Measurements from ENCODE around the gene PPP1R1B. TPM values are rescaled to one million over a fixed set of nuclear protein-coding genes. Genes with fewer than 3 reads are reported as not detected.
A peak's percentile ranks its signal among the peaks of the same experiment; 100 is the strongest.

The PPP1R1B gene
- total RNA-seq, 2 experiments from 2014 or later, result not detected

GRCh38 chr17:39662551-39663339 lies 36.0 kb downstream of the PPP1R1B start:
- POLR2A ChIA-PET, result no interaction called here
- CTCF ChIA-PET, result interaction anchor here (1.5 to 3.1 kb wide), 2 partner anchors 9 to 39 kb away, joined by 3 to 12 read pairs; no protein-coding TSS in a partner anchor
- H3K27me3 Mint-ChIP-seq, result peaks cover 14% of the 10 kb centered on the region

GRCh38 chr17:39663340-39663687 lies 36.6 kb downstream of the PPP1R1B start:
- intact Hi-C loops (cut with micrococcal nuclease), result no loop called here
- no peak for DNase-seq
- Mint-ChIP-seq H3K27ac (no peak overlapping the region), H3K9me3 (no peaks in the 10 kb centered on the region), H3K4me1 (ENCODE audit: low read depth) (peaks cover 4% of the 10 kb centered on the region), H3K36me3 (peaks cover 9% of the 10 kb centered on the region), H3K27me3 (peaks cover 14% of the 10 kb centered on the region), H3K4me3 (no peak overlapping the region)
- ChIA-PET CTCF (interaction anchor here (1.5 to 3.1 kb wide), 2 partner anchors 10 to 40 kb away, joined by 3 to 12 read pairs; no protein-coding TSS in a partner anchor), POLR2A (interaction anchor here (0.6 kb wide), 1 partner anchor 99 kb away, joined by 5 read pairs; no protein-coding TSS in a partner anchor)

More at GRCh38 chr17:39662551-39663339, 36.0 kb downstream of the PPP1R1B start:
- Mint-ChIP-seq H3K36me3 (peaks cover 9% of the 10 kb centered on the region), H3K4me3 (no peak overlapping the region), H3K27ac (no peak overlapping the region), H3K4me1 (ENCODE audit: low read depth) (peaks cover under 1% of the 10 kb centered on the region), H3K9me3 (no peaks in the 10 kb centered on the region)
- intact Hi-C loops (cut with micrococcal nuclease), result no loop called here
- DNase-seq, result no peak

GRCh38 chr17:39663688-39664580 lies 37.2 kb downstream of the PPP1R1B start:
- DNase-seq, result no peak
- intact Hi-C loops (cut with micrococcal nuclease), result no loop called here
- Mint-ChIP-seq H3K27ac (no peak overlapping the region), H3K27me3 (peaks cover 18% of the 10 kb centered on the region), H3K36me3 (peaks cover 9% of the 10 kb centered on the region), H3K9me3 (no peaks in the 10 kb centered on the region), H3K4me3 (no peak overlapping the region), H3K4me1 (ENCODE audit: low read depth) (peaks cover 8% of the 10 kb centered on the region)
- ChIA-PET POLR2A (interaction anchor here (0.6 to 1.3 kb wide), 2 partner anchors 14 to 99 kb away, joined by 3 to 5 read pairs; no protein-coding TSS in a partner anchor), CTCF (interaction anchor here (1.5 to 3.2 kb wide), 3 partner anchors 11 to 42 kb away, joined by 3 to 18 read pairs (median 12); no protein-coding TSS in a partner anchor)

DNA sequence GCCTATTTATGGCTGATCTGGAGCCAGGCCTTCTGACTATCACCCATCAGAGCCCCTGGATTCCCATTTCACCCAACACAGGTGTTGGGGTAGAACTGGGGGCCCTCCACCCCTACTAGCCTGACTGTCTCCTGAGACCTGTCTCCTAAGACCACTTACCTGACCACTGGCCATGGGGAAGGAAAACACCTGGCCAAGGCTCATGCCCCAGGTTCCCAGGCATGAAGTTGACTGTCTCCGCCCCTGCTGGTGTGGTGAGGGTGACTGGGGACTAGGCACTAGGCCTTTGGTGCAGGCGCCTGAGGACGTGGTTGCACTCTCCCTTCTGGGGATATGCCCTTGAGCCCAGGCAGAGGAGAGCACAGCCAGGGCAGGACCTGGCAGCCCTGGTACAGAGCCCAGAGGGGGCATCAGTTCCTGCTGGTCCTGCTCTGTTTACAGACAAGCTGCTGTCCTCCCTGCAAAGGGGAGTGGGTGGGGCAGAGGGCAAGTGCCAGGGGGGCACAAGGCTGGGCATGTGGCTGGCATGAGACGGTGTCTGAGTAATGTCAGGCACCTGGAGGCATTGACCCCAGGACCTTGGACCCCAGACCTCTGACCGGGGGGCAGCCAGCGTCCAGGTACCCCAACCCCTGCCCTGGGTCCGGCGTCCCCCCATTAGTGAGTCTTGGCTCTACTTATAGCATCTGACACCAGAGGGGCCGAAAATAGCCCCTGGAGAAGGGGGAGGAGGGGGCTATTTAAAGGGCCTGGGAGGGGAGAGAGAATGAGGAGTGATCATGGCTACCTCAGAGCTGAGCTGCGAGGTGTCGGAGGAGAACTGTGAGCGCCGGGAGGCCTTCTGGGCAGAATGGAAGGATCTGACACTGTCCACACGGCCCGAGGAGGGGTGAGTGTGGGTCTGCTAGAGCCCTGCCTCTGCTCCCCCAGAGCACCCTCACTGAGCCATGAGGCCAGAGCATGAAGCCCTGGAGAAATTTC lies 38.1 kb downstream of the PPP1R1B start, which contains the start of gene TCAP:
Gene TCAP, plus strand, starts transcription at position 769 of the 981 bp plus-strand sequence. Its CDS starts 11 bp downstream, at position 780.
- no peak for DNase-seq
- no peaks in the 10 kb centered on the region for H3K9me3 Mint-ChIP-seq
- ChIA-PET POLR2A (interaction anchor here (1.3 kb wide), 1 partner anchor 13 kb away, joined by 3 read pairs; no protein-coding TSS in a partner anchor), CTCF (interaction anchor here (0.6 to 3.2 kb wide), 6 partner anchors 11 to 223 kb away, joined by 4 to 18 read pairs (median 8); no protein-coding TSS in a partner anchor)
- peaks cover 9% of the 10 kb centered on the region for H3K36me3 Mint-ChIP-seq
- peaks cover 22% of the 10 kb centered on the region for H3K27me3 Mint-ChIP-seq
- H3K27ac Mint-ChIP-seq, result no peak within 1 kb of the TSS
- intact Hi-C loops (cut with micrococcal nuclease), result no loop called here
- H3K4me1 Mint-ChIP-seq (ENCODE audit: low read depth), result peaks cover 8% of the 10 kb centered on the region
- no peak within 1 kb of the TSS for H3K4me3 Mint-ChIP-seq

- DNase-seq, result peak; percentile 17
- Mint-ChIP-seq H3K9me3 (no peaks in the 10 kb centered on the region), H3K4me3 (no peak overlapping the region), H3K27ac (no peak overlapping the region), H3K4me1 (ENCODE audit: low read depth) (peaks cover 8% of the 10 kb centered on the region), H3K36me3 (peaks cover 8% of the 10 kb centered on the region), H3K27me3 (peaks cover 22% of the 10 kb centered on the region)
- ChIA-PET CTCF (interaction anchor here (0.6 to 3.2 kb wide), 9 partner anchors 10 to 222 kb away, joined by 3 to 18 read pairs (median 5); no protein-coding TSS in a partner anchor), POLR2A (interaction anchor here (1.3 kb wide), 1 partner anchor 12 kb away, joined by 3 read pairs; no protein-coding TSS in a partner anchor)
- intact Hi-C loops (cut with micrococcal nuclease), result no loop called here
Measured at GRCh38 chr17:39665642-39666224, 39.0 kb downstream of the PPP1R1B start.

DNA sequence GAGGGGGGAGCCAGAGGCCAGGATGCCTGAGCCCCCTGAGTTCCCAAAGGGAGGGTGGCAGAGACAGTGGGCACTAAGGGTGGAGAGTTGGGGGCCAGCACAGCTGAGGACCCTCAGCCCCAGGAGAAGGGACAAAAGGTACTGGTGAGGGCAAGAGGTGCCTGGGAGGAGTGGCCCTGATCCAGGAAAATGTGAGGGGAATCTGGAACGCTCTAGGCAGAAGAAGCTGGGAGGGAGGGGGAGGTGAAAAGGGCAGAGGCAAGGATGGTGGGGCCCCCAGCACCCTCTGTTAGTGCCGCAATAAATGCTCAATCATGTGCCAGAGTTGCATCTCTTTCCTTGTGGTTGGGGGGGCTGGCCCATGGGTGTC lies 39.5 kb downstream of the PPP1R1B start:
- Mint-ChIP-seq H3K36me3 (peaks cover 6% of the 10 kb centered on the region), H3K4me1 (ENCODE audit: low read depth) (peaks cover 8% of the 10 kb centered on the region), H3K9me3 (no peaks in the 10 kb centered on the region), H3K27me3 (peaks cover 22% of the 10 kb centered on the region), H3K27ac (no peak overlapping the region), H3K4me3 (no peak overlapping the region)
- DNase-seq, result no peak
- intact Hi-C loops (cut with micrococcal nuclease), result no loop called here
- CTCF ChIA-PET, result interaction anchor here (0.7 to 3.2 kb wide), 9 partner anchors 9 to 45 kb away, joined by 3 to 18 read pairs (median 5); no protein-coding TSS in a partner anchor
- POLR2A ChIA-PET, result no interaction called here

DNA sequence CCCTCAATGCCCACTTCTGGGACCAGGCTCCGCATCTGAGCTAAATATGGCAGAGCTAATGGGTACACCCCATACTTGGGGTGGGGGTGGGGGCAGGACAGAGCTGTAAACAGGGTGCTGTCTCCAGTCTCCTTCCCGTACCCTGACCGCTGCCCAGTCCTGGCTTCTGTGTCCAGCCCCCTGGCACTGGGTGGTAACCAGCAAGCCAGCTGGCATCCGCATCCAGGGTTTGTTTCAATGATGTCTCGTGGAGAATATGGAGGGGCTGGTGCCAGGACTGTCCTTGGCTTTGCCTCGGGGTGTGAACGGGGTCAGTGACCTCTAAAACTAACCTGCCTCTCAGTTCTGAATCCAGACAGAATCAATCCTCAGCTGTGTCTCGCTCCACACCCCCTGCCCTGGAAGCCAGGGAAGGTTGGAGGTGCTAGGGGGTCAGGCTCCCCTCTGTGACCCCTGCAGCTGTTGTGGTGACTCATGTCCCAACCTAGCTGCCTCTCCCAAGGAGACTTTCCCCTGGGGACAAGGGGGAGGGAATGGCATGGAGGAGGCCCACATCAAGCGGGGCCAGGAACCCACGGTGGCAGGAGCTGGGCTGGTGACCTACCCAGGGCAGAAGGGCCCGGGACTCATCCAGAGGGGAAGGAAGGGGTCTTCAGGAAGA lies 40.0 kb downstream of the PPP1R1B start:
- ChIA-PET CTCF (interaction anchor here (0.7 to 3.2 kb wide), 9 partner anchors 9 to 45 kb away, joined by 3 to 18 read pairs (median 5); no protein-coding TSS in a partner anchor), POLR2A (no interaction called here)
- Mint-ChIP-seq H3K9me3 (no peaks in the 10 kb centered on the region), H3K4me1 (ENCODE audit: low read depth) (peaks cover 8% of the 10 kb centered on the region), H3K36me3 (peaks cover under 1% of the 10 kb centered on the region), H3K27me3 (peaks cover 22% of the 10 kb centered on the region), H3K4me3 (no peak overlapping the region), H3K27ac (no peak overlapping the region)
- intact Hi-C loops (cut with micrococcal nuclease), result no loop called here
- DNase-seq, result no peak

GRCh38 chr17:39667262-39667944 lies 40.7 kb downstream of the PPP1R1B start:
- POLR2A ChIA-PET, result interaction anchor here (1.3 to 1.7 kb wide), 2 partner anchors 14 to 43 kb away, joined by 3 to 4 read pairs; no protein-coding TSS in a partner anchor
- H3K27me3 Mint-ChIP-seq, result peaks cover 25% of the 10 kb centered on the region

DNA sequence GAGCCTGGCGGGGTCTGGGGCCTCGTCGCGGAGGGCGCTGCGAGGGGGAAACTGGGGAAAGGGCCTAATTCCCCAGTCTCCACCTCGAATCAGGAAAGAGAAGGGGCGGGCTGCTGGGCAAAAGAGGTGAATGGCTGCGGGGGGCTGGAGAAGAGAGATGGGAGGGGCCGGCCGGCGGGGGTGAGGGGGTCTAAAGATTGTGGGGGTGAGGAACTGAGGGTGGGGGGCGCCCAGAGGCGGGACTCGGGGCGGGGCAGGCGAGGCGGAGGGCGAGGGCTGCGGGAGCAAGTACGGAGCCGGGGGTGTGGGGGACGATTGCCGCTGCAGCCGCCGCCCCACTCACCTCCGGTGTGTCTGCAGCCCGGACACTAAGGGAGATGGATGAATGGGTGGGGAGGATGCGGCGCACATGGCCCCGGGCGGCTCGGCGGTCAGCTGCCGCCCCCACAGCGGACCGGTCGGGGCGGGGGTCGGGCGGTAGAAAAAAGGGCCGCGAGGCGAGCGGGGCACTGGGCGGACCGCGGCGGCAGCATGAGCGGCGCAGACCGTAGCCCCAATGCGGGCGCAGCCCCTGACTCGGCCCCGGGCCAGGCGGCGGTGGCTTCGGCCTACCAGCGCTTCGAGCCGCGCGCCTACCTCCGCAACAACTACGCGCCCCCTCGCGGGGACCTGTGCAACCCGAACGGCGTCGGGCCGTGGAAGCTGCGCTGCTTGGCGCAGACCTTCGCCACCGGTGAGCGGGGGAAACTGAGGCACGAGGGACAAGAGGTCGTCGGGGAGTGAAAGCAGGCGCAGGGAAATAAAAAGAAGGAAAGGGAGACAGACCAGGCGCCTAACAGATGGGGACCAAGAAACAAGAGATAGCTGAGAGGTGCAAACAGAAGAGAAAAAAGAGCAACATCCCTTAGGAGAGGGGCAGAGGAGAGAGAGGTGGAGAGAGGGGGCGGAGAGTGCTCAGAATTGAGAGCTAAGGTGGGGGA lies 41.5 kb downstream of the PPP1R1B start, which contains the start of gene PNMT:
Gene PNMT, plus strand, starts transcription at position 509 of the 980 bp plus-strand sequence. Its CDS starts 23 bp downstream, at position 532.
- POLR2A ChIA-PET, result interaction anchor here (0.7 to 1.7 kb wide), 3 partner anchors 14 to 44 kb away, joined by 3 to 4 read pairs (median 4); no protein-coding TSS in a partner anchor
- peaks cover 25% of the 10 kb centered on the region for H3K27me3 Mint-ChIP-seq

More at GRCh38 chr17:39667262-39667944, 40.7 kb downstream of the PPP1R1B start:
- Mint-ChIP-seq H3K36me3 (no peaks in the 10 kb centered on the region), H3K4me1 (ENCODE audit: low read depth) (peaks cover 11% of the 10 kb centered on the region), H3K4me3 (peak overlapping the region; percentile 23), H3K9me3 (no peaks in the 10 kb centered on the region), H3K27ac (no peak overlapping the region)
- CTCF ChIA-PET, result interaction anchor here (0.6 to 6.5 kb wide), 9 partner anchors 11 to 116 kb away, joined by 3 to 57 read pairs (median 15); no protein-coding TSS in a partner anchor
- intact Hi-C loops (cut with micrococcal nuclease), result no loop called here
- no peak for DNase-seq

More for the DNA sequence above, 41.5 kb downstream of the PPP1R1B start, which contains the start of gene PNMT:
- peaks cover 11% of the 10 kb centered on the region for H3K4me1 Mint-ChIP-seq (ENCODE audit: low read depth)
- CTCF ChIA-PET, result interaction anchor here (0.6 to 6.5 kb wide), 16 partner anchors 11 to 1115 kb away, joined by 3 to 57 read pairs (median 4); partner anchors contain the start of genes IKZF3 and MIEN1
- H3K27ac Mint-ChIP-seq, result no peak within 1 kb of the TSS
- no peaks in the 10 kb centered on the region for H3K9me3 Mint-ChIP-seq
- H3K4me3 Mint-ChIP-seq, result peak within 1 kb of the TSS; percentile 35
- peak; percentile 76 for DNase-seq
- no peaks in the 10 kb centered on the region for H3K36me3 Mint-ChIP-seq
- intact Hi-C loops (cut with micrococcal nuclease), result no loop called here

All from activated CD4-positive, alpha-beta memory T cell treated with anti-CD3 and anti-CD28 coated beads for 36 hours (primary cell).